GM21737 (cell line): ENCODE data around the gene TMEM144.
A peak's percentile ranks its signal among the peaks of the same experiment; 100 is the strongest.
"Not testable (repeated sequence)": the region's sequence is repeated elsewhere in the genome, so short reads cannot be mapped to it uniquely, and the experiment has no call there.

Source experiments
- ATAC-seq: cut with Tn5 transposase; IDR thresholded peaks from one replicate; pipeline ENCODE4 v1.9.1; 2021; ENCODE audit warnings: mild to moderate bottlenecking, moderate library complexity; ENCODE audit not compliant: unreplicated experiment

Gene TMEM144

GRCh38 chr4:158190718-158191117 lies 19.6 kb upstream of the TMEM144 start:
- ATAC-seq = no peak

GRCh38 chr4:158192439-158193158 lies 17.7 kb upstream of the TMEM144 start:
- ATAC-seq = no peak

GRCh38 chr4:158193171-158193749 lies 17.0 kb upstream of the TMEM144 start:
- ATAC-seq = peak; percentile 53

GRCh38 chr4:158195297-158195696 lies 15.0 kb upstream of the TMEM144 start:
- ATAC-seq = no peak

GRCh38 chr4:158197194-158197776 lies 13.0 kb upstream of the TMEM144 start:
- ATAC-seq = no peak

GRCh38 chr4:158200214-158200613 lies 10.1 kb upstream of the TMEM144 start:
- no peak for ATAC-seq

- no peak for ATAC-seq
These were observed 9.0 kb upstream of the TMEM144 start for GRCh38 chr4:158201322-158201721.

- ATAC-seq = no peak
These were observed 8.4 kb upstream of the TMEM144 start for GRCh38 chr4:158201876-158202275.

GRCh38 chr4:158202481-158202880 lies 7.8 kb upstream of the TMEM144 start:
- ATAC-seq = no peak

- no peak for ATAC-seq
These were observed 6.8 kb upstream of the TMEM144 start for GRCh38 chr4:158203436-158203835.

GRCh38 chr4:158203929-158204328 lies 6.4 kb upstream of the TMEM144 start:
- no peak for ATAC-seq

GRCh38 chr4:158208963-158209640 lies 1.2 kb upstream of the TMEM144 start:
- ATAC-seq = peak; percentile 71

- ATAC-seq = no peak
These were observed 936 bp downstream of the TMEM144 start for GRCh38 chr4:158211222-158211621.

GRCh38 chr4:158213466-158213865 lies 3.2 kb downstream of the TMEM144 start:
- no peak for ATAC-seq

- no peak for ATAC-seq
These were observed 4.6 kb downstream of the TMEM144 start for GRCh38 chr4:158214856-158215255.

GRCh38 chr4:158217763-158218162 lies 7.5 kb downstream of the TMEM144 start:
- ATAC-seq = no peak

- no peak for ATAC-seq
These were observed 9.3 kb downstream of the TMEM144 start for GRCh38 chr4:158219623-158220022.

GRCh38 chr4:158224318-158224717 lies 14.0 kb downstream of the TMEM144 start:
- not testable (repeated sequence) for ATAC-seq

- not testable (repeated sequence) for ATAC-seq
These were observed 14.7 kb downstream of the TMEM144 start for GRCh38 chr4:158224999-158225398.

- not testable (repeated sequence) for ATAC-seq
These were observed 17.6 kb downstream of the TMEM144 start for GRCh38 chr4:158227880-158228279.

- not testable (repeated sequence) for ATAC-seq
These were observed 18.1 kb downstream of the TMEM144 start for GRCh38 chr4:158228399-158228798.

GRCh38 chr4:158229768-158230167 lies 19.5 kb downstream of the TMEM144 start:
- ATAC-seq = no peak
